Renal cortex interstitium (tissue), 15 donors: ENCODE data around the gene B3GLCT. TPM values are rescaled to one million over a fixed set of nuclear protein-coding genes. Genes with fewer than 3 reads are reported as not detected.

Experiments used
- DNase-seq, 11 donors: peaks; one replicate each; pipeline ENCODE4 v3.0.0-alpha.2; 2013; ENCODE audit warnings: low read depth in 9 of 11, low spot score in 4 of 11; ENCODE audit errors: extremely low read depth in 1 of 11
- long read RNA-seq, 16 experiments: transcript quantifications; one replicate each; lab custom pipeline, GENCODE V29; 2026
- polyA plus RNA-seq, 3 donors: library from polyadenylated mRNA; unstranded; fragments of 120-200 nt; gene quantifications; one replicate each; pipeline ENCODE4 v1.2.1, GENCODE V29; 2013; ENCODE audit not compliant: insufficient read length in 3 of 3

B3GLCT gene
- polyA plus RNA-seq = 10 to 100 TPM; 18.8 to 24.4 (median 23.1) TPM
- long read RNA-seq, donor 1, full-length matches to known transcripts = 3 of 3 reads
- long read RNA-seq, donor 1, partial matches to known transcripts = 0 of 3 reads
- long read RNA-seq, donor 1, other reads (novel, unspliced or antisense) = 0 of 3 reads
- long read RNA-seq, donor 2, full-length matches to known transcripts = 2 of 2 reads
- long read RNA-seq, donor 2, partial matches to known transcripts = 0 of 2 reads
- long read RNA-seq, donor 2, other reads (novel, unspliced or antisense) = 0 of 2 reads
- long read RNA-seq, donor 3, full-length matches to known transcripts = 1 of 7 reads
- long read RNA-seq, donor 3, partial matches to known transcripts = 6 of 7 reads
- long read RNA-seq, donor 3, other reads (novel, unspliced or antisense) = 0 of 7 reads
- long read RNA-seq, donor 4, full-length matches to known transcripts = 5 of 5 reads
- long read RNA-seq, donor 4, partial matches to known transcripts = 0 of 5 reads
- long read RNA-seq, donor 4, other reads (novel, unspliced or antisense) = 0 of 5 reads
- long read RNA-seq, donor 5 = 0 reads
- long read RNA-seq, donor 6, full-length matches to known transcripts = 1 of 1 reads
- long read RNA-seq, donor 6, partial matches to known transcripts = 0 of 1 reads
- long read RNA-seq, donor 6, other reads (novel, unspliced or antisense) = 0 of 1 reads
- long read RNA-seq, donor 7, full-length matches to known transcripts = 10 of 10 reads
- long read RNA-seq, donor 7, partial matches to known transcripts = 0 of 10 reads
- long read RNA-seq, donor 7, other reads (novel, unspliced or antisense) = 0 of 10 reads
- long read RNA-seq, donor 8 = 0 reads
- long read RNA-seq, donor 9, full-length matches to known transcripts = 4 of 4 reads
- long read RNA-seq, donor 9, partial matches to known transcripts = 0 of 4 reads
- long read RNA-seq, donor 9, other reads (novel, unspliced or antisense) = 0 of 4 reads
- long read RNA-seq, donor 10, full-length matches to known transcripts = 1 of 1 reads
- long read RNA-seq, donor 10, partial matches to known transcripts = 0 of 1 reads
- long read RNA-seq, donor 10, other reads (novel, unspliced or antisense) = 0 of 1 reads
- long read RNA-seq, donor 11, full-length matches to known transcripts = 2 of 2 reads
- long read RNA-seq, donor 11, partial matches to known transcripts = 0 of 2 reads
- long read RNA-seq, donor 11, other reads (novel, unspliced or antisense) = 0 of 2 reads
- long read RNA-seq, donor 12, full-length matches to known transcripts = 2 of 2 reads
- long read RNA-seq, donor 12, partial matches to known transcripts = 0 of 2 reads
- long read RNA-seq, donor 12, other reads (novel, unspliced or antisense) = 0 of 2 reads
- long read RNA-seq, donor 13 = 0 reads
- long read RNA-seq, donor 14, full-length matches to known transcripts = 7 of 7 reads
- long read RNA-seq, donor 14, partial matches to known transcripts = 0 of 7 reads
- long read RNA-seq, donor 14, other reads (novel, unspliced or antisense) = 0 of 7 reads
- long read RNA-seq, donor 15, full-length matches to known transcripts = 4 of 14 reads
- long read RNA-seq, donor 15, partial matches to known transcripts = 10 of 14 reads
- long read RNA-seq, donor 15, other reads (novel, unspliced or antisense) = 0 of 14 reads
- long read RNA-seq, donor 16, full-length matches to known transcripts = 8 of 8 reads
- long read RNA-seq, donor 16, partial matches to known transcripts = 0 of 8 reads
- long read RNA-seq, donor 16, other reads (novel, unspliced or antisense) = 0 of 8 reads

- peak in 10 of 11 donors; percentile 60 to 86 (median 76) for DNase-seq
These were observed at the start of gene B3GLCT for GRCh38 chr13:31199849-31200636. Gene B3GLCT (plus strand): TSS chr13:31199975. CDS start chr13:31200085, 110 bp downstream.

GRCh38 chr13:31150315-31150985 is 49.3 kb upstream of the B3GLCT start:
- no peak for DNase-seq

GRCh38 chr13:31151837-31152236 is 47.9 kb upstream of the B3GLCT start:
- DNase-seq = no peak

GRCh38 chr13:31154939-31155338 is 44.8 kb upstream of the B3GLCT start:
- DNase-seq = no peak

- DNase-seq = no peak
These were observed 40.5 kb upstream of the B3GLCT start for GRCh38 chr13:31159306-31159705.

- peak; percentile 41 to 76 (median 62) for DNase-seq
These were observed 38.8 kb upstream of the B3GLCT start for GRCh38 chr13:31160857-31161556.

- DNase-seq = peak in 10 of 11 donors; percentile 89 to 98 (median 97)
These were observed 38.1 kb upstream of the B3GLCT start, which contains the start of gene HSPH1 for GRCh38 chr13:31161557-31162150. Gene HSPH1 (minus strand): TSS chr13:31161904. CDS start chr13:31161582, 322 bp downstream.

GRCh38 chr13:31162151-31163008 is 37.4 kb upstream of the B3GLCT start:
- peak; percentile 93 to 98 (median 96) for DNase-seq

GRCh38 chr13:31166591-31166990 is 33.2 kb upstream of the B3GLCT start:
- DNase-seq = no peak

GRCh38 chr13:31167490-31167889 is 32.3 kb upstream of the B3GLCT start:
- no peak for DNase-seq

- no peak for DNase-seq
These were observed 31.6 kb upstream of the B3GLCT start for GRCh38 chr13:31168166-31168565.

GRCh38 chr13:31168736-31169135 is 31.0 kb upstream of the B3GLCT start:
- no peak for DNase-seq

GRCh38 chr13:31172001-31172400 is 27.8 kb upstream of the B3GLCT start:
- no peak for DNase-seq

- no peak for DNase-seq
These were observed 27.2 kb upstream of the B3GLCT start for GRCh38 chr13:31172535-31172934.

- DNase-seq = peak in 3 of 11 donors; percentile 9 to 21 (median 18)
These were observed 25.8 kb upstream of the B3GLCT start for GRCh38 chr13:31174018-31174417.
